HG02884 (cell line): ENCODE measurements around the gene THSD7A.
A peak's percentile ranks its signal among the peaks of the same experiment; 100 is the strongest.

Source experiments
- ATAC-seq: cut with Tn5 transposase; IDR thresholded peaks from one replicate; pipeline ENCODE4 v1.9.1; 2021; ENCODE audit warnings: mild to moderate bottlenecking, moderate library complexity; ENCODE audit not compliant: unreplicated experiment

Gene THSD7A

GRCh38 chr7:11427686-11428273 lies 404.2 kb downstream of the THSD7A start:
- ATAC-seq: peak; percentile 62

GRCh38 chr7:11424006-11424405 lies 408.0 kb downstream of the THSD7A start:
- no peak for ATAC-seq

- no peak for ATAC-seq
Measured at GRCh38 chr7:11420049-11420448, 411.9 kb downstream of the THSD7A start.

DNA sequence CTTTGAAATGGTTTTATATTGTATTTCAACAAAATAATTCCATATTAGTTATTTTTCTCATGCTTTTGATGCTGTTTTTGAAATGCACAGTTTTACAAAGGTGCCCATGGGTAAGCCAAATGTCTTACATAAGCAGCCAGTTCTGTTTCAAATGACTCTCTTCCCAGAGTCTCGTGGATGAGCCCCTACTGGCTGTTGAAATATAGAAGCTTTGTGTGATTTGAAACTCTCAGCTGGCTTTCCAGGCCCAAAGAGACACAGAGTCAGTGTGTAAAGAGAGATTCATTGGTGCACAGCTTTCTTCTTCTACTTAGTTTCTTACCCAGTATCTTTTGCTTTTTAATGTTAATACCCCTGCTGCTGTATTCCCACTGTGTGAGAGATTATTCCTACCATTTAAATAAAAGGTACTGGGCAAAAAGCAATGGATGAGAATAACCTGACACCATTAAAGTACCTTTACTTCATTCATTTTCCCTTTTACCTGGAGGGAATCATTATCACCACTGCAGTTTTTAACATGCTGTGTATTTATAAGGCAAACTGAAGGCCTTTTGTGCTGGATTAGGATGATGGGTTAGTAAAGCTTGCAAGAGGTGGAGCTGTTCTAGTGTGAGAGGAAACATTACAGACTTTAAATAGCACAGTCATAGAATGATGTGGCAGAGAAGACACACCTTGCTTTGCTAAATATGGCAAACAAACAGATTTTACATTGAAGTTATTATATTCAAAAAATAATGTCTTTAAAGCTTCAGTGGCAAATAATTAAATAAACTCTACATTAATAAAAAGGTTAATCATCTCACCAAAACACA lies 415.1 kb downstream of the THSD7A start:
- ATAC-seq: no peak

GRCh38 chr7:11415101-11415500 lies 416.9 kb downstream of the THSD7A start:
- ATAC-seq: no peak

- no peak for ATAC-seq
Measured at GRCh38 chr7:11413901-11414300, 418.1 kb downstream of the THSD7A start.

GRCh38 chr7:11412036-11412435 lies 420.0 kb downstream of the THSD7A start:
- ATAC-seq: no peak

DNA sequence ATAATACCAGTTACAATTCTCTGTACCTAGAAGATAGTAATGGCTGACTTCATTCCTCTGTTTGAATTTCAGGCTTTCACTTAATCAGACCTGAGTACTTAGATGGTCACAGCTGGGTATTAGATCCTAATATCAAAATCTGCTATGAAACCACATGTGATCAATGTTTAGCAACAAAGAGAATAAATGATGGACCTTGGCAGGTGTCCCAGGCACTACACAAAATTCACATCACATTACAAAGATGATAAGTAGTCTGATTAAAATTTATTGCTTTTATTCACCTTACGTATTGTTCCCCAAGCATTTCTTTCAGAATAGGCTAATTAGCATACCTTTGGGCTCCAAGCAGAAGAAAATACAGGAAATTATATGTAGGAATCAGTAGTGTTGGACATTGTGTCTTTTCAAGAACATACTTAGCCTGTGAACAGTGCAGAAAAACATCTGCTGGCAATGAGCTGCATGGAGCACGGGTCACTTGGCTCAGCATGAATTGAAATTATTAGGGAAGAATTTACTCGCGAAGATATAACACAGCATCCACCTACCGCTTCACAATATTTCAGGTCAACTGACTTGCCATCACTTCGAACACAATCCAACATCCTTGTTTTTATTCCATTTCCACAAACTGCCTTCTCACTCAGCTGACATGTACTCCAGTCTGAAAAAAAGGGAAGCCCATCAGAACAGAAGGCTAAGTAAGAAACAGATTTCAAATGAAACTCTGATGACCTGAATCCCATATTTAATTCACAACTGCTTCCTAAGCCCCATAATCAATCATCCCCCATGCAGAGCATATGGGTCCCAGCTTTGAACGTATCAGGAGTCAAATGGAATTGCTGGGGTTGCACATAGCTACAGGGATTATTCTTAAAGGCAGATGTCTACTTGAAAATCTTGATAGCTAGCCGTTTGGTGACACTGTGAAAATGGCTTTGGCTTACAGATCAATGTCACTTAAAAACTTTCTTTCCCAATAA lies 421.0 kb downstream of the THSD7A start:
- no peak for ATAC-seq

DNA sequence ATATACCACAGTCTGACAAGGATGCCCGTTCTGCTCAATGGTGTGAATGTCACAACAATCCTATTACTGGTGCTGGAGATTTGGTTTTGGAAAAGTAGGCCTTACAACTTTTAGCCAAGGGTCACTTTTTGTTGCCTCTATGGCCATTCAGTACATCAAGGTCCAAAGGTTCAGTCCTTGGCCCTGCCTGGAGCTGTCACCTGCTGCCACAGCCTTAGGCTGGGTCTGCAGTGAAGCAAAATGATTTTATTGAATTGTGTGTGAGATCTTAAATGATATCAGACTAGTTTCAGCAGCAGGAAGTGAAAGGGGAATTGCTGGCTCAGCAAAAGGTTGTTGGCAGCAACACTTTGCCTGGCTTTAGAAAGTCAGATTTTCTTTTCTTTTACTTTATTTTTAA lies 427.6 kb downstream of the THSD7A start:
- ATAC-seq: no peak

- ATAC-seq: no peak
Measured at GRCh38 chr7:11403781-11404180, 428.2 kb downstream of the THSD7A start.

- no peak for ATAC-seq
Measured at GRCh38 chr7:11394438-11394837, 437.6 kb downstream of the THSD7A start.

GRCh38 chr7:11379641-11380040 lies 452.4 kb downstream of the THSD7A start:
- no peak for ATAC-seq

GRCh38 chr7:11376529-11376928 lies 455.5 kb downstream of the THSD7A start:
- ATAC-seq: no peak

- no peak for ATAC-seq
Measured at GRCh38 chr7:11374629-11375028, 457.4 kb downstream of the THSD7A start.

DNA sequence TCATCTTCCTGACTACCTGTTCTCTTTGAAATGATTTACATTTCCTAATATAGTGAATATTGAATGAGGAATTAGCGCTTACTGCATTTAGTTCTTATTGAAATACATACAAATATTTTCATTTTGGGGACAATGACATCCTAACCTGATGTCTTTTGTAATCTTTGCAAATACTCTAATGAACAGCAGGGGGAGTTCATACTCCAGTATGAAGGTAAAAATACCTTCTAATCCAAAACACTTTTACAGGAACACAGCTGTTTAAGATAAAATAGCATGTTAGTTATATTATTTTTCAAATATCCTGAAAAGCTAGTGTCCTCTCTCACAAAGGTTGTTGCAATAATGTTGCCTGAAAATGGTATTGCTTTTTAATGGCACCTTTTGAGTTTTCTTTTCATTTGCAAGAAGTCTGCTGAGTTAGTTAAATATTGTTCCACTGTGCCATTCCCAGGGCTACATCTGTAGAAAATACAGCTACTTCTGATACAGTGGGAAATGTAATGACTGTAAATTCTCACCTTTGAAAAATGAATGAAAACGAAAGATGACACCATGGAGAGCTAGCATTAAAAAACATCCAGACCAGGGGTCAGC lies 458.4 kb downstream of the THSD7A start:
- ATAC-seq: peak; percentile 58

GRCh38 chr7:11369696-11370095 lies 462.3 kb downstream of the THSD7A start:
- ATAC-seq: no peak

- ATAC-seq: no peak
Measured at GRCh38 chr7:11366118-11366517, 465.9 kb downstream of the THSD7A start.

- no peak for ATAC-seq
Measured at GRCh38 chr7:11358637-11359036, 473.4 kb downstream of the THSD7A start.

- no peak for ATAC-seq
Measured at GRCh38 chr7:11355399-11356005, 476.5 kb downstream of the THSD7A start.

DNA sequence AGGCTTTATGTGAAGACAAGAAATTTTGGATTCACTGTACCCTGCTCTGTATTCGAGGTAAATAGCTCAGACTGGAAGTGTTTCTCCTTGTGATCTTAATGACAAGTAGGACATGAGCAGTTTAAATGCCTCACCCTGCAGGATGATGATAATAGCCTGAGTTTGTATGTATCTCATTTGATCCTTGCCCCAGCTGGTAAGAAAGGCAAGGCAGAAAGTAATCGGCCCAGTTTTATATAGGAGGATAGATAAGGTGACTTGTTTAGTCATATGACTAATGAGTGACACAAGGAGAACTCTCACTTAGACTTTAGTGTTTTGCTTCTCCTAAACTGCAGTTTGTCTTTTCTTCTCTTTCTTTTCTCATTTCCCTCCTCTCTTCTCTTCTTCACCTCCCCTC lies 485.7 kb downstream of the THSD7A start:
- no peak for ATAC-seq

GRCh38 chr7:11345621-11346020 lies 486.4 kb downstream of the THSD7A start:
- ATAC-seq: no peak
